K562 (cell line): ENCODE measurements around the gene CSAD. TPM values are rescaled to one million over a fixed set of nuclear protein-coding genes. Genes with fewer than 3 reads are reported as not detected.

Source experiments
- BRD4 ChIP-seq: fragments of 200-600 bp; sonication (generic); IDR thresholded peaks from 2 replicates; pipeline ENCODE4 v1.6.1; 2017; ENCODE audit warnings: inconsistent platforms
- FOSL1 ChIP-seq: fragments of 200-800 bp; sonication (Bioruptor generic); conservative IDR thresholded peaks from 2 replicates; pipeline ENCODE4 v1.6.1; 2016; ENCODE audit warnings: missing genetic modification characterization, missing compliant biosample characterization
- FOXK2 ChIP-seq, 2 experiments: fragments of 450-650 bp; IDR thresholded peaks in 1 of 2; conservative IDR thresholded peaks in 1 of 2; 2 replicates each; pipeline ENCODE4 v1.6.1; 2016; ENCODE audit warnings: low read depth in 2 of 2, mild to moderate bottlenecking in 1 of 2
- FOXP1 ChIP-seq: sonication (generic); formaldehyde crosslinking; IDR thresholded peaks from 2 replicates; pipeline ENCODE4 v1.8.0; 2022; ENCODE audit warnings: mild to moderate bottlenecking, missing genetic modification reagents
- HDAC8 ChIP-seq: fragments of 450-650 bp; IDR thresholded peaks from 2 replicates; pipeline ENCODE4 v1.6.1; 2016; ENCODE audit warnings: mild to moderate bottlenecking, missing genetic modification characterization, moderate library complexity, missing compliant biosample characterization
- LARP7 ChIP-seq: fragments of 450-650 bp; IDR thresholded peaks from 2 replicates; pipeline ENCODE4 v1.6.1; 2016
- LEF1 ChIP-seq: fragments of 450-650 bp; IDR thresholded peaks from 2 replicates; pipeline ENCODE4 v1.6.1; 2016; ENCODE audit warnings: mild to moderate bottlenecking
- NFRKB ChIP-seq: fragments of 450-650 bp; IDR thresholded peaks from 2 replicates; pipeline ENCODE4 v1.6.1; 2016; ENCODE audit warnings: low read depth
- PHF20 ChIP-seq: fragments of 450-650 bp; IDR thresholded peaks from 2 replicates; pipeline ENCODE4 v1.6.1; 2018; ENCODE audit not compliant: partially characterized antibody
- RFX5 ChIP-seq: IDR thresholded peaks from 2 replicates; pipeline ENCODE4 v1.6.1; 2011; ENCODE audit warnings: low read depth, mild to moderate bottlenecking, improper control_type of control experiment, low read length
- SIN3A ChIP-seq, 2 experiments: fragments of 150-350 bp in 1 of 2; IDR thresholded peaks; 2 replicates each; pipeline ENCODE4 v1.6.1; 2011 to 2016; ENCODE audit warnings: borderline replicate concordance in 2 of 2, low read depth in 2 of 2, low read length in 2 of 2, mild to moderate bottlenecking in 2 of 2, moderate library complexity in 2 of 2; ENCODE audit not compliant: control insufficient read depth in 1 of 2
- SP2 ChIP-seq: IDR thresholded peaks from 2 replicates; pipeline ENCODE4 v1.6.1; 2011; ENCODE audit warnings: mild to moderate bottlenecking, low read depth, low read length, moderate library complexity; ENCODE audit not compliant: poor library complexity, severe bottlenecking; ENCODE audit errors: extremely low read depth
- TAF7 ChIP-seq: fragments of 450-650 bp; IDR thresholded peaks from 2 replicates; pipeline ENCODE4 v1.6.1; 2016; ENCODE audit warnings: missing genetic modification characterization, missing compliant biosample characterization
- VEZF1 ChIP-seq: fragments of 200-800 bp; sonication (Bioruptor generic); IDR thresholded peaks from 2 replicates; pipeline ENCODE4 v1.6.1; 2017; ENCODE audit warnings: missing genetic modification characterization, missing compliant biosample characterization
- ZC3H4 ChIP-seq: sonication (generic); formaldehyde crosslinking; IDR thresholded peaks from 2 replicates; pipeline ENCODE4 v1.9.0; 2021; ENCODE audit warnings: missing genetic modification reagents, borderline replicate concordance
- polyA plus RNA-seq, 8 experiments: library from polyadenylated mRNA; depleted of rRNA in 4 of 8; stranded (reverse) in 5 of 8; unstranded in 3 of 8; fragments of >200 nt; fragmentation: Nextera tagmentation in 2 of 8; fragmentation: Illumina TruSeq in 1 of 8; extraction: Ambion mirVana in 2 of 8; extraction: Trizol in 1 of 8; gene quantifications; 2 replicates each; pipeline versions ENCODE4 v1.2.1 to v1.2.3, GENCODE V29; 2011 to 2014; ENCODE audit warnings: inconsistent platforms in 1 of 8, missing spikeins in 1 of 8
- total RNA-seq, 7 experiments: library from RNA; depleted of rRNA in 6 of 7; stranded (reverse); fragments of >200 nt in 6 of 7; fragmentation: Illumina TruSeq in 2 of 7; extraction: Trizol in 2 of 7; gene quantifications; 2 replicates each; pipeline versions ENCODE4 v1.2.1 to v1.2.3, GENCODE V29; 2011 to 2021; ENCODE audit warnings: low replicate concordance in 1 of 7
- TF ChIP-seq, protein P1 (sequence below): sonication (generic); formaldehyde crosslinking; IDR thresholded peaks from 2 replicates; pipeline ENCODE4 v1.8.0; 2023; ENCODE audit warnings: mild to moderate bottlenecking, missing genetic modification reagents
- TF ChIP-seq, protein P2 (sequence below): sonication (generic); formaldehyde crosslinking; IDR thresholded peaks from 2 replicates; pipeline ENCODE4 v1.8.0; 2022; ENCODE audit warnings: mild to moderate bottlenecking, missing genetic modification reagents
- TF ChIP-seq, protein P3 (sequence below): fragments of 250-450 bp; sonication (Bioruptor Pico); IDR thresholded peaks from 2 replicates; pipeline ENCODE4 v1.4.0; 2020; ENCODE audit warnings: borderline replicate concordance

Gene CSAD
- total and polyA plus RNA-seq, 9 of the 15 experiments (the other 6 are each of a cell fraction or from before 2014, with no cell fraction given): 1.8 to 19.6 (median 8.1) TPM

DNA sequence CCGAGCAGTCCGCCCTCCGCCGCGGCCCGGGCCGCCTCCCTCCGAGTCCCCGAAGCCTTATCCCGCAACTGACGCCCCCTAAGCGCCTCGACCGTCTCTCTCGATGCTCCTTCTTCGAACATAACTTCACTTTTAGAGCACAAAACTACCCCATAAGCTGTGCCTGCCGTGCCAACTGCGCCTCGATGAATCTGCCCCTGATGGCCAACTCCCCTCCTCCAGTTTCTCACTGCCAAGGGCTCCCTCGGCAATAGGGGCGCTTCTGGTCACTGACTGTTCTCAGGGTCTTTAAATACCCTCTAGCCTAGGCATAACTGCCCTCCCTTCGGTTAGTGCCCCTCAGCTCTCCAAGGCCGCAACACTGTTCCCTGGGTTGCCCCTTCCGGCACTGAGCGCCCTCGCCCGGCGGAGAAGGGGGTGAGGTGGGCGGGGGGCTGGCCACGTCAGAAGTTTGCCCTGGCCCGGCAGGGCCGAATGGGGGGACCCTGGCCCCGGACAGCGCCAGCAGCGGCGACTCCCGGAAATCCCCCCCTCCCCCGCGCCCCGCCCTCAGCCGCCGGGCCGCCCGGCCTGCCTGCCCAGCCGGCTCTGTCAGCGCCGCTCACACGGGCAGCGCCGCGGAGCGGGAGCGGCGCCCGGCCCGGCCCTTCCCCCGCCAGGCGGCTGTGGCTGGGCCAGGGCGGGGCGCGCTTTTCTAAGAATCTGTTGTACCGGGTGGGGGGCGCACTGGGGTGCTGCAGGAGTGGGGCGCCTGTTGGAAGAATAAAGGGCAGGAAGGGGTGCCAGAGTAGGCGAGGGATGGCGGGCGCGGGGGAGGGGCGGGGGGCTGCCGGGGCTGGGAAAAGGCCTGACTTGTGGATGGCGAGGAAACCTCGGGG, 40.7 kb upstream of the CSAD start (continued):
- TF ChIP-seq SIN3A (IDR thresholded peaks at IDR 0.05; ENCODE audit: borderline replicate concordance in 2 of 2, control insufficient read depth in 1 of 2, low read depth in 2 of 2, low read length in 2 of 2): peak in 1 of 2 experiments; percentile 47; a peak in 1 of 4 replicates
- no peak for TF ChIP-seq HDAC8 (tag)
- TF ChIP-seq PHF20: peak; percentile 35
- no peak for TF ChIP-seq FOXK2 (conservative IDR thresholded peaks at IDR 0.05 in 1 of 2, IDR thresholded peaks at IDR 0.05 in 1 of 2; ENCODE audit: low read depth in 2 of 2)
- TF ChIP-seq, protein P1, sequence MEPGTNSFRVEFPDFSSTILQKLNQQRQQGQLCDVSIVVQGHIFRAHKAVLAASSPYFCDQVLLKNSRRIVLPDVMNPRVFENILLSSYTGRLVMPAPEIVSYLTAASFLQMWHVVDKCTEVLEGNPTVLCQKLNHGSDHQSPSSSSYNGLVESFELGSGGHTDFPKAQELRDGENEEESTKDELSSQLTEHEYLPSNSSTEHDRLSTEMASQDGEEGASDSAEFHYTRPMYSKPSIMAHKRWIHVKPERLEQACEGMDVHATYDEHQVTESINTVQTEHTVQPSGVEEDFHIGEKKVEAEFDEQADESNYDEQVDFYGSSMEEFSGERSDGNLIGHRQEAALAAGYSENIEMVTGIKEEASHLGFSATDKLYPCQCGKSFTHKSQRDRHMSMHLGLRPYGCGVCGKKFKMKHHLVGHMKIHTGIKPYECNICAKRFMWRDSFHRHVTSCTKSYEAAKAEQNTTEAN (CRISPR knock-in tag): no peak
- TF ChIP-seq VEZF1 (CRISPR knock-in tag): peak; percentile 85
- 0 out of 2 replicates have a peak, but pooled peaks have one; percentile 68 for TF ChIP-seq ZC3H4 (CRISPR knock-in tag)
- TF ChIP-seq FOSL1 (tag): 0 out of 2 replicates have a peak, but pooled peaks have one; percentile 37
- TF ChIP-seq LEF1: peak; percentile 57; the same call in 1 of the 2 replicates
- TF ChIP-seq, protein P2, sequence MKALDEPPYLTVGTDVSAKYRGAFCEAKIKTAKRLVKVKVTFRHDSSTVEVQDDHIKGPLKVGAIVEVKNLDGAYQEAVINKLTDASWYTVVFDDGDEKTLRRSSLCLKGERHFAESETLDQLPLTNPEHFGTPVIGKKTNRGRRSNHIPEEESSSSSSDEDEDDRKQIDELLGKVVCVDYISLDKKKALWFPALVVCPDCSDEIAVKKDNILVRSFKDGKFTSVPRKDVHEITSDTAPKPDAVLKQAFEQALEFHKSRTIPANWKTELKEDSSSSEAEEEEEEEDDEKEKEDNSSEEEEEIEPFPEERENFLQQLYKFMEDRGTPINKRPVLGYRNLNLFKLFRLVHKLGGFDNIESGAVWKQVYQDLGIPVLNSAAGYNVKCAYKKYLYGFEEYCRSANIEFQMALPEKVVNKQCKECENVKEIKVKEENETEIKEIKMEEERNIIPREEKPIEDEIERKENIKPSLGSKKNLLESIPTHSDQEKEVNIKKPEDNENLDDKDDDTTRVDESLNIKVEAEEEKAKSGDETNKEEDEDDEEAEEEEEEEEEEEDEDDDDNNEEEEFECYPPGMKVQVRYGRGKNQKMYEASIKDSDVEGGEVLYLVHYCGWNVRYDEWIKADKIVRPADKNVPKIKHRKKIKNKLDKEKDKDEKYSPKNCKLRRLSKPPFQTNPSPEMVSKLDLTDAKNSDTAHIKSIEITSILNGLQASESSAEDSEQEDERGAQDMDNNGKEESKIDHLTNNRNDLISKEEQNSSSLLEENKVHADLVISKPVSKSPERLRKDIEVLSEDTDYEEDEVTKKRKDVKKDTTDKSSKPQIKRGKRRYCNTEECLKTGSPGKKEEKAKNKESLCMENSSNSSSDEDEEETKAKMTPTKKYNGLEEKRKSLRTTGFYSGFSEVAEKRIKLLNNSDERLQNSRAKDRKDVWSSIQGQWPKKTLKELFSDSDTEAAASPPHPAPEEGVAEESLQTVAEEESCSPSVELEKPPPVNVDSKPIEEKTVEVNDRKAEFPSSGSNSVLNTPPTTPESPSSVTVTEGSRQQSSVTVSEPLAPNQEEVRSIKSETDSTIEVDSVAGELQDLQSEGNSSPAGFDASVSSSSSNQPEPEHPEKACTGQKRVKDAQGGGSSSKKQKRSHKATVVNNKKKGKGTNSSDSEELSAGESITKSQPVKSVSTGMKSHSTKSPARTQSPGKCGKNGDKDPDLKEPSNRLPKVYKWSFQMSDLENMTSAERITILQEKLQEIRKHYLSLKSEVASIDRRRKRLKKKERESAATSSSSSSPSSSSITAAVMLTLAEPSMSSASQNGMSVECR (CRISPR knock-in tag): peak; percentile 37; the same call in 1 of the 2 replicates
- TF ChIP-seq TAF7 (tag): peak; percentile 79
- no peak for TF ChIP-seq SP2
- TF ChIP-seq FOXP1: 0 out of 2 replicates have a peak, but pooled peaks have one; percentile 30
- no peak for TF ChIP-seq RFX5
- TF ChIP-seq, protein P3, sequence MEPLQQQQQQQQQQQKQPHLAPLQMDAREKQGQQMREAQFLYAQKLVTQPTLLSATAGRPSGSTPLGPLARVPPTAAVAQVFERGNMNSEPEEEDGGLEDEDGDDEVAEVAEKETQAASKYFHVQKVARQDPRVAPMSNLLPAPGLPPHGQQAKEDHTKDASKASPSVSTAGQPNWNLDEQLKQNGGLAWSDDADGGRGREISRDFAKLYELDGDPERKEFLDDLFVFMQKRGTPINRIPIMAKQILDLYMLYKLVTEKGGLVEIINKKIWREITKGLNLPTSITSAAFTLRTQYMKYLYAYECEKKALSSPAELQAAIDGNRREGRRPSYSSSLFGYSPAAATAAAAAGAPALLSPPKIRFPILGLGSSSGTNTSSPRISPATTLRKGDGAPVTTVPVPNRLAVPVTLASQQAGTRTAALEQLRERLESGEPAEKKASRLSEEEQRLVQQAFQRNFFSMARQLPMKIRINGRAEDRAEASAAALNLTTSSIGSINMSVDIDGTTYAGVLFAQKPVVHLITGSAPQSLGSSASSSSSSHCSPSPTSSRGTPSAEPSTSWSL (CRISPR knock-in tag): no peak
- TF ChIP-seq NFRKB: peak; percentile 86
- TF ChIP-seq BRD4: peak; percentile 62; the same call in 1 of the 2 replicates
- TF ChIP-seq LARP7: peak; percentile 48; the same call in 1 of the 2 replicates
